SK-N-SH treated with all-trans-retinoic acid at 6 μM for 48 hours (cell line): ENCODE measurements around the gene DEFB127.

Experiments
- ATAC-seq: fragments of 200-7000 bp; cut with Tn5 transposase; 3 replicates; pipeline ENCODE4 v1.9.1; 2020; ENCODE audit warnings: mild to moderate bottlenecking, moderate library complexity
- ARNTL ChIP-seq: fragments of 450-650 bp; formaldehyde crosslinking; IDR thresholded peaks from 2 replicates; pipeline ENCODE4 v1.5.0; 2020; ENCODE audit warnings: low read depth, mild to moderate bottlenecking, moderate library complexity, borderline replicate concordance
- BACH2 ChIP-seq: fragments of 250-450 bp; sonication (Bioruptor Pico); IDR thresholded peaks from 2 replicates; pipeline ENCODE4 v1.9.0; 2021; ENCODE audit warnings: mild to moderate bottlenecking, borderline replicate concordance
- CREB5 ChIP-seq: fragments of 250-450 bp; sonication (Bioruptor Pico); IDR thresholded peaks from 2 replicates; pipeline ENCODE4 v1.5.1; 2020; ENCODE audit warnings: low read depth, mild to moderate bottlenecking, moderate library complexity
- CSDC2 ChIP-seq: fragments of 250-450 bp; sonication (Bioruptor Pico); IDR thresholded peaks from 2 replicates; pipeline ENCODE4 v1.5.0; 2020; ENCODE audit warnings: mild to moderate bottlenecking, moderate library complexity
- CSRNP3 ChIP-seq: fragments of 250-450 bp; sonication (Bioruptor Pico); IDR thresholded peaks from 2 replicates; pipeline ENCODE4 v1.5.1; 2021; ENCODE audit warnings: mild to moderate bottlenecking, moderate library complexity
- ESRRG ChIP-seq: fragments of 250-450 bp; sonication (Bioruptor Pico); IDR thresholded peaks from 2 replicates; pipeline ENCODE4 v1.6.1; 2021; ENCODE audit warnings: mild to moderate bottlenecking
- GLIS3 ChIP-seq: fragments of 250-450 bp; sonication (Bioruptor Pico); IDR thresholded peaks from 2 replicates; pipeline ENCODE4 v1.5.0; 2020; ENCODE audit warnings: mild to moderate bottlenecking, moderate library complexity
- ISL1 ChIP-seq: fragments of 250-450 bp; sonication (Bioruptor Pico); IDR thresholded peaks from 2 replicates; pipeline ENCODE4 v2.1.2; 2022; ENCODE audit warnings: mild to moderate bottlenecking, moderate library complexity
- OSR1 ChIP-seq: fragments of 250-450 bp; sonication (Bioruptor Pico); IDR thresholded peaks from 2 replicates; pipeline ENCODE4 v1.8.0; 2022; ENCODE audit warnings: moderate library complexity, mild to moderate bottlenecking, inconsistent platforms
- PATZ1 ChIP-seq: fragments of 250-450 bp; sonication (Bioruptor Pico); IDR thresholded peaks from 2 replicates; pipeline ENCODE4 v1.8.0; 2020; ENCODE audit warnings: mild to moderate bottlenecking, moderate library complexity, borderline replicate concordance
- POU6F1 ChIP-seq: fragments of 250-450 bp; sonication (Bioruptor Pico); IDR thresholded peaks from 2 replicates; pipeline ENCODE4 v1.8.0; 2021; ENCODE audit warnings: low read depth, mild to moderate bottlenecking, moderate library complexity, borderline replicate concordance
- PPARA ChIP-seq: fragments of 250-450 bp; sonication (Bioruptor Pico); IDR thresholded peaks from 2 replicates; pipeline ENCODE4 v1.5.0; 2020; ENCODE audit warnings: mild to moderate bottlenecking, borderline replicate concordance
- RARB ChIP-seq: fragments of 250-450 bp; sonication (Bioruptor Pico); IDR thresholded peaks from 2 replicates; pipeline ENCODE4 v1.8.0; 2021; ENCODE audit warnings: mild to moderate bottlenecking, moderate library complexity
- TCF4 ChIP-seq: fragments of 250-450 bp; sonication (Bioruptor Pico); IDR thresholded peaks from 2 replicates; pipeline ENCODE4 v1.8.0; 2021; ENCODE audit warnings: mild to moderate bottlenecking, moderate library complexity, borderline replicate concordance
- TOX ChIP-seq: fragments of 250-450 bp; sonication (Bioruptor Pico); IDR thresholded peaks from 2 replicates; pipeline ENCODE4 v1.8.0; 2021; ENCODE audit warnings: mild to moderate bottlenecking, moderate library complexity, borderline replicate concordance
- TSHZ2 ChIP-seq: fragments of 250-450 bp; sonication (Bioruptor Pico); IDR thresholded peaks from 2 replicates; pipeline ENCODE4 v1.5.0; 2020; ENCODE audit warnings: mild to moderate bottlenecking, moderate library complexity
- ZFP3 ChIP-seq: fragments of 250-450 bp; sonication (Bioruptor Pico); IDR thresholded peaks from 2 replicates; pipeline ENCODE4 v1.5.0; 2020; ENCODE audit warnings: mild to moderate bottlenecking, moderate library complexity
- ZFP30 ChIP-seq: fragments of 450-650 bp; formaldehyde crosslinking; IDR thresholded peaks from 2 replicates; pipeline ENCODE4 v1.5.0; 2022; ENCODE audit warnings: mild to moderate bottlenecking, moderate library complexity
- ZNF565 ChIP-seq: fragments of 450-650 bp; formaldehyde crosslinking; conservative IDR thresholded peaks from 2 replicates; pipeline ENCODE4 v1.5.0; 2020; ENCODE audit warnings: low read depth, mild to moderate bottlenecking, moderate library complexity
- ZNF70 ChIP-seq: fragments of 450-650 bp; formaldehyde crosslinking; IDR thresholded peaks from 2 replicates; pipeline ENCODE4 v1.5.0; 2020; ENCODE audit warnings: mild to moderate bottlenecking, moderate library complexity
- ZNF8 ChIP-seq: fragments of 450-650 bp; formaldehyde crosslinking; IDR thresholded peaks from 2 replicates; pipeline ENCODE4 v1.5.0; 2020; ENCODE audit warnings: mild to moderate bottlenecking, moderate library complexity

Gene DEFB127

GRCh38 chr20:152131-152530 is 5.1 kb upstream of the DEFB127 start:
- TF ChIP-seq ZNF8 = no peak
- TF ChIP-seq GLIS3 (CRISPR knock-in tag) = no peak
- no peak for TF ChIP-seq OSR1 (CRISPR knock-in tag)
- TF ChIP-seq BACH2 = no peak
- TF ChIP-seq ISL1 (CRISPR knock-in tag) = no peak
- no peak for TF ChIP-seq TCF4
- TF ChIP-seq CSRNP3 (CRISPR knock-in tag) = no peak
- TF ChIP-seq, all 23 proteins: peak for 0
- ATAC-seq = no peak

GRCh38 chr20:164618-165017 is 7.4 kb downstream of the DEFB127 start:
- TF ChIP-seq ZNF70 (CRISPR knock-in tag) = no peak
- no peak for TF ChIP-seq PPARA (CRISPR knock-in tag)
- no peak for TF ChIP-seq TCF4
- no peak for TF ChIP-seq PATZ1 (CRISPR knock-in tag)
- no peak for TF ChIP-seq CREB5 (CRISPR knock-in tag)
- no peak for TF ChIP-seq ARNTL (CRISPR knock-in tag)

GRCh38 chr20:168876-169275 is 11.6 kb downstream of the DEFB127 start:
- no peak for ATAC-seq

More at GRCh38 chr20:164618-165017, 7.4 kb downstream of the DEFB127 start:
- ATAC-seq = no peak

More at GRCh38 chr20:168876-169275, 11.6 kb downstream of the DEFB127 start:
- TF ChIP-seq ZNF565 (CRISPR knock-in tag) (no peak), CREB5 (CRISPR knock-in tag) (no peak), ZFP3 (no peak), TOX (CRISPR knock-in tag) (no peak), OSR1 (CRISPR knock-in tag) (no peak), GLIS3 (CRISPR knock-in tag) (no peak), PATZ1 (CRISPR knock-in tag) (no peak), CSDC2 (CRISPR knock-in tag) (no peak), ARNTL (CRISPR knock-in tag) (no peak), TSHZ2 (no peak), ESRRG (CRISPR knock-in tag) (no peak), POU6F1 (CRISPR knock-in tag) (no peak), ZFP30 (no peak), ISL1 (CRISPR knock-in tag) (no peak), RARB (CRISPR knock-in tag) (no peak), CSRNP3 (CRISPR knock-in tag) (no peak)
